GM23338 (cell line): ENCODE data around the gene KEL. TPM values are rescaled to one million over a fixed set of nuclear protein-coding genes. Genes with fewer than 3 reads are reported as not detected.

Source experiments
- ATAC-seq: fragments of 200-7000 bp; cut with Tn5 transposase; 3 replicates; pipeline ENCODE4 v1.9.1; 2020
- DNase-seq: peaks from one replicate; pipeline ENCODE4 v3.0.0-alpha.2; 2015; ENCODE audit warnings: low spot score
- H2AFZ ChIP-seq: fragments of 200-600 bp; sonication (generic); 2 replicates; pipeline ENCODE4 v1.8.0; 2016; ENCODE audit warnings: antibody characterized with exemption, mild to moderate bottlenecking, moderate library complexity
- H3F3A ChIP-seq: fragments of 200-600 bp; sonication (generic); replicated peaks from 2 replicates; pipeline ENCODE4 v1.8.0; 2017; ENCODE audit warnings: antibody characterized with exemption, mixed run types, low read depth
- H3K27ac ChIP-seq: fragments of 200-600 bp; sonication (generic); 2 replicates; pipeline ENCODE4 v1.6.1; 2016; ENCODE audit warnings: low read depth
- H3K27me3 ChIP-seq: fragments of 200-600 bp; sonication (generic); 2 replicates; pipeline ENCODE4 v1.8.0; 2016; ENCODE audit warnings: mild to moderate bottlenecking, mixed run types, moderate library complexity; ENCODE audit not compliant: insufficient read depth
- H3K36me3 ChIP-seq: fragments of 200-600 bp; sonication (generic); 2 replicates; pipeline ENCODE4 v1.8.0; 2016; ENCODE audit warnings: mild to moderate bottlenecking; ENCODE audit not compliant: insufficient read depth
- H3K4me1 ChIP-seq: fragments of 200-600 bp; sonication (generic); 2 replicates; pipeline ENCODE4 v1.8.0; 2016; ENCODE audit warnings: mild to moderate bottlenecking, moderate library complexity; ENCODE audit not compliant: insufficient read depth
- H3K4me2 ChIP-seq: fragments of 200-600 bp; sonication (generic); 2 replicates; pipeline ENCODE4 v1.7.1; 2017; ENCODE audit warnings: mixed run types
- H3K4me3 ChIP-seq: fragments of 200-600 bp; sonication (generic); 2 replicates; pipeline ENCODE4 v1.6.1; 2016; ENCODE audit warnings: mixed run types
- H3K79me2 ChIP-seq: fragments of 200-600 bp; sonication (generic); replicated peaks from 2 replicates; pipeline ENCODE4 v1.8.0; 2017; ENCODE audit warnings: mild to moderate bottlenecking; ENCODE audit not compliant: insufficient read depth
- H3K9me2 ChIP-seq: fragments of 200-600 bp; sonication (generic); 2 replicates; pipeline ENCODE4 v1.8.0; 2017; ENCODE audit not compliant: insufficient read depth
- H4K20me1 ChIP-seq: fragments of 200-600 bp; sonication (generic); replicated peaks from 2 replicates; pipeline ENCODE4 v1.8.0; 2017; ENCODE audit warnings: mild to moderate bottlenecking; ENCODE audit not compliant: insufficient read depth
- H3K27ac Mint-ChIP-seq: 2 replicates; pipeline ENCODE4 v1.8.0; 2020; ENCODE audit warnings: inconsistent platforms, mild to moderate bottlenecking, moderate library complexity, mixed read lengths
- H3K27me3 Mint-ChIP-seq: 3 replicates; pipeline ENCODE4 v1.8.0; 2022; ENCODE audit warnings: low read depth, mild to moderate bottlenecking, moderate library complexity, mixed read lengths, inconsistent platforms; ENCODE audit not compliant: insufficient read depth, poor library complexity
- H3K36me3 Mint-ChIP-seq: 3 replicates; pipeline ENCODE4 v1.8.0; 2021; ENCODE audit warnings: low read depth, mild to moderate bottlenecking, inconsistent platforms, moderate library complexity, mixed read lengths
- H3K4me1 Mint-ChIP-seq: 3 replicates; pipeline ENCODE4 v1.8.0; 2020; ENCODE audit warnings: mild to moderate bottlenecking, inconsistent platforms, mixed read lengths
- H3K4me3 Mint-ChIP-seq: 3 replicates; pipeline ENCODE4 v1.8.0; 2021; ENCODE audit warnings: moderate library complexity, mild to moderate bottlenecking, inconsistent platforms, mixed read lengths
- H3K9me3 Mint-ChIP-seq: 3 replicates; pipeline ENCODE4 v1.8.0; 2020; ENCODE audit warnings: moderate library complexity, mild to moderate bottlenecking, inconsistent platforms, mixed read lengths
- CREB1 ChIP-seq: fragments of 250-450 bp; sonication (Bioruptor Pico); IDR thresholded peaks from 2 replicates; pipeline ENCODE4 v1.5.0; 2020; ENCODE audit warnings: low read depth, mild to moderate bottlenecking, moderate library complexity
- CTCF ChIP-seq, 2 experiments: fragments of 200-600 bp in 1 of 2; sonication (generic) in 1 of 2; conservative IDR thresholded peaks; 2 replicates each; pipeline versions ENCODE4 v1.5.1 to v1.6.1; 2016 to 2017; ENCODE audit warnings: antibody characterized with exemption in 2 of 2, low read depth in 2 of 2, mild to moderate bottlenecking in 2 of 2, moderate library complexity in 1 of 2
- ETS1 ChIP-seq: IDR thresholded peaks from 2 replicates; pipeline ENCODE4 v1.6.1; 2016; ENCODE audit warnings: antibody characterized with exemption
- EZH2 ChIP-seq: fragments of 200-600 bp; sonication (generic); IDR thresholded peaks from one replicate; pipeline ENCODE4 v1.8.0; 2017; ENCODE audit warnings: antibody characterized with exemption, mild to moderate bottlenecking, low read depth; ENCODE audit not compliant: unreplicated experiment
- POLR2AphosphoS5 ChIP-seq: IDR thresholded peaks from 2 replicates; pipeline ENCODE4 v1.6.1; 2016; ENCODE audit warnings: antibody characterized with exemption, low read depth
- STAT1 ChIP-seq: IDR thresholded peaks from one replicate; pipeline ENCODE4 v1.6.1; 2016; ENCODE audit warnings: antibody characterized with exemption; ENCODE audit not compliant: unreplicated experiment
- ZNF331 ChIP-seq: fragments of 250-450 bp; sonication (Bioruptor Pico); IDR thresholded peaks from 2 replicates; pipeline ENCODE4 v1.5.0; 2020; ENCODE audit warnings: low read depth, mild to moderate bottlenecking, moderate library complexity
- polyA plus RNA-seq: library from polyadenylated mRNA; unstranded; fragments of >200 nt; fragmentation: Nextera tagmentation; extraction: Ambion mirVana; gene quantifications from 2 replicates; pipeline ENCODE4 v1.2.1, GENCODE V29; 2016
- total RNA-seq: library from RNA; depleted of rRNA; stranded (reverse); fragments of >200 nt; shearing (Covaris generic); gene quantifications from 2 replicates; pipeline ENCODE4 v1.2.3, GENCODE V29; 2014
- TF ChIP-seq, protein P1 (sequence below): fragments of 250-450 bp; sonication (Bioruptor Pico); IDR thresholded peaks from 2 replicates; pipeline ENCODE4 v1.5.0; 2020; ENCODE audit warnings: mild to moderate bottlenecking, moderate library complexity

KEL gene
- total and polyA plus RNA-seq, 2 experiments from 2014 or later: 1.2 to 3.6 TPM

DNA sequence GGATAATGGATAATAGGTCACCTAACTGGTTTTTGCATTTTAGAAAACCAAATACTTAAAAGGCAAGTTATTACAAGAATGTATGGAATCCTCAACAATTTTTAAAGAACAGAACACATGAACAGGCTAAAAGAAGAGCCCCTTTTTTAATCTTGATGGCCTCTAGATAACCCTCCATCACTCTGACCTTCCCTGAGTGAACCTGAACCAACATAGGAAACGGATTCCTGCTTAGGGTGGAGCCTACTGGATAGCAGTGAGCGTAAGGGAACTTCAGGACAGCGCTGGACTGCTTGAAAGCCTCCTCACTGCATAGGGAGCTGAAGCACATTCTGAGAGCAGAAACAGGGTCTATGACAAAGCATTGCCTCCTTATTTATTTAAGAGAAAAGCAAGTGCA lies 49.1 kb downstream of the KEL start:
- TF ChIP-seq CREB1 (CRISPR knock-in tag) (no peak), POLR2AphosphoS5 (no peak), EZH2 (no peak), ETS1 (no peak), STAT1 (no peak), ZNF331 (CRISPR knock-in tag) (no peak), CTCF (conservative IDR thresholded peaks at IDR 0.05; ENCODE audit: low read depth in 2 of 2) (no peak)
- TF ChIP-seq, protein P1, sequence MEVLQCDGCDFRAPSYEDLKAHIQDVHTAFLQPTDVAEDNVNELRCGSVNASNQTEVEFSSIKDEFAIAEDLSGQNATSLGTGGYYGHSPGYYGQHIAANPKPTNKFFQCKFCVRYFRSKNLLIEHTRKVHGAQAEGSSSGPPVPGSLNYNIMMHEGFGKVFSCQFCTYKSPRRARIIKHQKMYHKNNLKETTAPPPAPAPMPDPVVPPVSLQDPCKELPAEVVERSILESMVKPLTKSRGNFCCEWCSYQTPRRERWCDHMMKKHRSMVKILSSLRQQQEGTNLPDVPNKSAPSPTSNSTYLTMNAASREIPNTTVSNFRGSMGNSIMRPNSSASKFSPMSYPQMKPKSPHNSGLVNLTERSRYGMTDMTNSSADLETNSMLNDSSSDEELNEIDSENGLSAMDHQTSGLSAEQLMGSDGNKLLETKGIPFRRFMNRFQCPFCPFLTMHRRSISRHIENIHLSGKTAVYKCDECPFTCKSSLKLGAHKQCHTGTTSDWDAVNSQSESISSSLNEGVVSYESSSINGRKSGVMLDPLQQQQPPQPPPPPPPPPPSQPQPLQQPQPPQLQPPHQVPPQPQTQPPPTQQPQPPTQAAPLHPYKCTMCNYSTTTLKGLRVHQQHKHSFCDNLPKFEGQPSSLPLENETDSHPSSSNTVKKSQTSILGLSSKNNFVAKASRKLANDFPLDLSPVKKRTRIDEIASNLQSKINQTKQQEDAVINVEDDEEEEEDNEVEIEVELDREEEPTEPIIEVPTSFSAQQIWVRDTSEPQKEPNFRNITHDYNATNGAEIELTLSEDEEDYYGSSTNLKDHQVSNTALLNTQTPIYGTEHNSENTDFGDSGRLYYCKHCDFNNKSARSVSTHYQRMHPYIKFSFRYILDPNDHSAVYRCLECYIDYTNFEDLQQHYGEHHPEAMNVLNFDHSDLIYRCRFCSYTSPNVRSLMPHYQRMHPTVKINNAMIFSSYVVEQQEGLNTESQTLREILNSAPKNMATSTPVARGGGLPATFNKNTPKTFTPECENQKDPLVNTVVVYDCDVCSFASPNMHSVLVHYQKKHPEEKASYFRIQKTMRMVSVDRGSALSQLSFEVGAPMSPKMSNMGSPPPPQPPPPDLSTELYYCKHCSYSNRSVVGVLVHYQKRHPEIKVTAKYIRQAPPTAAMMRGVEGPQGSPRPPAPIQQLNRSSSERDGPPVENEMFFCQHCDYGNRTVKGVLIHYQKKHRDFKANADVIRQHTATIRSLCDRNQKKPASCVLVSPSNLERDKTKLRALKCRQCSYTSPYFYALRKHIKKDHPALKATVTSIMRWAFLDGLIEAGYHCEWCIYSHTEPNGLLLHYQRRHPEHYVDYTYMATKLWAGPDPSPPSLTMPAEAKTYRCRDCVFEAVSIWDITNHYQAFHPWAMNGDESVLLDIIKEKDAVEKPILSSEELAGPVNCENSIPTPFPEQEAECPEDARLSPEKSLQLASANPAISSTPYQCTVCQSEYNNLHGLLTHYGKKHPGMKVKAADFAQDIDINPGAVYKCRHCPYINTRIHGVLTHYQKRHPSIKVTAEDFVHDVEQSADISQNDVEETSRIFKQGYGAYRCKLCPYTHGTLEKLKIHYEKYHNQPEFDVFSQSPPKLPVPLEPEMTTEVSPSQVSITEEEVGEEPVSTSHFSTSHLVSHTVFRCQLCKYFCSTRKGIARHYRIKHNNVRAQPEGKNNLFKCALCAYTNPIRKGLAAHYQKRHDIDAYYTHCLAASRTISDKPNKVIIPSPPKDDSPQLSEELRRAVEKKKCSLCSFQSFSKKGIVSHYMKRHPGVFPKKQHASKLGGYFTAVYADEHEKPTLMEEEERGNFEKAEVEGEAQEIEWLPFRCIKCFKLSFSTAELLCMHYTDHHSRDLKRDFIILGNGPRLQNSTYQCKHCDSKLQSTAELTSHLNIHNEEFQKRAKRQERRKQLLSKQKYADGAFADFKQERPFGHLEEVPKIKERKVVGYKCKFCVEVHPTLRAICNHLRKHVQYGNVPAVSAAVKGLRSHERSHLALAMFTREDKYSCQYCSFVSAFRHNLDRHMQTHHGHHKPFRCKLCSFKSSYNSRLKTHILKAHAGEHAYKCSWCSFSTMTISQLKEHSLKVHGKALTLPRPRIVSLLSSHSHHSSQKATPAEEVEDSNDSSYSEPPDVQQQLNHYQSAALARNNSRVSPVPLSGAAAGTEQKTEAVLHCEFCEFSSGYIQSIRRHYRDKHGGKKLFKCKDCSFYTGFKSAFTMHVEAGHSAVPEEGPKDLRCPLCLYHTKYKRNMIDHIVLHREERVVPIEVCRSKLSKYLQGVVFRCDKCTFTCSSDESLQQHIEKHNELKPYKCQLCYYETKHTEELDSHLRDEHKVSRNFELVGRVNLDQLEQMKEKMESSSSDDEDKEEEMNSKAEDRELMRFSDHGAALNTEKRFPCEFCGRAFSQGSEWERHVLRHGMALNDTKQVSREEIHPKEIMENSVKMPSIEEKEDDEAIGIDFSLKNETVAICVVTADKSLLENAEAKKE (CRISPR knock-in tag): no peak
- Histone ChIP-seq H3K4me2 (no peak overlapping the region), H3K27ac (no peak overlapping the region), H3K4me3 (no peak overlapping the region), H2AFZ (no peak overlapping the region), H3K27me3 (no peaks in the 10 kb centered on the region), H3K9me2 (peaks cover 9% of the 10 kb centered on the region), H3K79me2 (no peaks in the 10 kb centered on the region), H3K36me3 (no peaks in the 10 kb centered on the region), H3K4me1 (no peaks in the 10 kb centered on the region), H3F3A (no peaks in the 10 kb centered on the region), H4K20me1 (no peaks in the 10 kb centered on the region)
- no peak for DNase-seq
- no peak overlapping the region for H3K4me3 Mint-ChIP-seq
- H3K27ac Mint-ChIP-seq: no peak overlapping the region
- no peak for ATAC-seq
- no peaks in the 10 kb centered on the region for H3K36me3 Mint-ChIP-seq
- H3K4me1 Mint-ChIP-seq: peaks cover 2% of the 10 kb centered on the region; the same call in 1 of the 3 replicates
- H3K27me3 Mint-ChIP-seq: peaks cover 4% of the 10 kb centered on the region
- H3K9me3 Mint-ChIP-seq: no peaks in the 10 kb centered on the region; the same call in 2 of the 3 replicates
